GM21381 (cell line): ENCODE data around the gene KLRG1.

Source experiments
- ATAC-seq: cut with Tn5 transposase; IDR thresholded peaks from one replicate; pipeline ENCODE4 v1.9.1; 2021; ENCODE audit warnings: mild to moderate bottlenecking, moderate library complexity; ENCODE audit not compliant: unreplicated experiment

The KLRG1 gene

GRCh38 chr12:9040484-9041186 is 51.3 kb downstream of the KLRG1 start:
- no peak for ATAC-seq

- ATAC-seq = no peak
These were observed 52.0 kb downstream of the KLRG1 start for GRCh38 chr12:9041321-9041720.

- no peak for ATAC-seq
These were observed 54.4 kb downstream of the KLRG1 start for GRCh38 chr12:9043766-9044165.

GRCh38 chr12:9047105-9047504 is 57.8 kb downstream of the KLRG1 start:
- no peak for ATAC-seq

- no peak for ATAC-seq
These were observed 59.6 kb downstream of the KLRG1 start for GRCh38 chr12:9048930-9049329.

- no peak for ATAC-seq
These were observed 60.3 kb downstream of the KLRG1 start for GRCh38 chr12:9049520-9050133.

GRCh38 chr12:9050521-9051157 is 61.3 kb downstream of the KLRG1 start:
- no peak for ATAC-seq

- no peak for ATAC-seq
These were observed 61.8 kb downstream of the KLRG1 start for GRCh38 chr12:9051158-9051550.

- no peak for ATAC-seq
These were observed 63.3 kb downstream of the KLRG1 start for GRCh38 chr12:9052610-9053009.
